Measurements from ENCODE around the gene SARDH.

The SARDH gene

GRCh38 chr9:133643362-133643755 lies 94.8 kb downstream of the SARDH start:
- Mint-ChIP-seq H3K27me3 (ENCODE audit: low read depth) (peaks cover 37% of the 10 kb centered on the region), H3K36me3 (ENCODE audit: low read depth) (no peaks in the 10 kb centered on the region), H3K4me1 (peaks cover 8% of the 10 kb centered on the region), H3K4me3 (no peak overlapping the region), H3K9me3 (no peaks in the 10 kb centered on the region), H3K27ac (no peak overlapping the region)
- no peak for TF ChIP-seq CTCF (IDR thresholded peaks at IDR 0.05; ENCODE audit: unreplicated experiment in 3 of 3)

- Mint-ChIP-seq H3K4me3 (no peak overlapping the region), H3K9me3 (no peaks in the 10 kb centered on the region)
These were observed 95.3 kb downstream of the SARDH start for GRCh38 chr9:133642708-133643361.

GRCh38 chr9:133641861-133642595 lies 96.1 kb downstream of the SARDH start:
- no peaks in the 10 kb centered on the region for H3K36me3 Mint-ChIP-seq (ENCODE audit: low read depth)
- no peaks in the 10 kb centered on the region for H3K9me3 Mint-ChIP-seq
- TF ChIP-seq CTCF (IDR thresholded peaks at IDR 0.05; ENCODE audit: unreplicated experiment in 3 of 3) = no peak
- no peak overlapping the region for H3K27ac Mint-ChIP-seq
- peaks cover 43% of the 10 kb centered on the region for H3K27me3 Mint-ChIP-seq (ENCODE audit: low read depth)
- H3K4me1 Mint-ChIP-seq = peaks cover 18% of the 10 kb centered on the region
- H3K4me3 Mint-ChIP-seq = no peak overlapping the region

More at GRCh38 chr9:133642708-133643361, 95.3 kb downstream of the SARDH start:
- Mint-ChIP-seq H3K27me3 (ENCODE audit: low read depth) (peaks cover 40% of the 10 kb centered on the region), H3K4me1 (peaks cover 13% of the 10 kb centered on the region), H3K36me3 (ENCODE audit: low read depth) (no peaks in the 10 kb centered on the region), H3K27ac (no peak overlapping the region)
- TF ChIP-seq CTCF (IDR thresholded peaks at IDR 0.05; ENCODE audit: unreplicated experiment in 3 of 3) = no peak

GRCh38 chr9:133641396-133641655 lies 96.8 kb downstream of the SARDH start:
- no peak overlapping the region for H3K27ac Mint-ChIP-seq
- H3K9me3 Mint-ChIP-seq = no peaks in the 10 kb centered on the region
- H3K4me1 Mint-ChIP-seq = peaks cover 23% of the 10 kb centered on the region
- peaks cover 49% of the 10 kb centered on the region for H3K27me3 Mint-ChIP-seq (ENCODE audit: low read depth)
- H3K4me3 Mint-ChIP-seq = no peak overlapping the region
- no peak for TF ChIP-seq CTCF (IDR thresholded peaks at IDR 0.05; ENCODE audit: unreplicated experiment in 3 of 3)
- no peaks in the 10 kb centered on the region for H3K36me3 Mint-ChIP-seq (ENCODE audit: low read depth)

GRCh38 chr9:133640580-133641395 lies 97.4 kb downstream of the SARDH start:
- Mint-ChIP-seq H3K4me1 (peaks cover 25% of the 10 kb centered on the region), H3K36me3 (ENCODE audit: low read depth) (no peaks in the 10 kb centered on the region), H3K4me3 (no peak overlapping the region), H3K27ac (no peak overlapping the region), H3K9me3 (no peaks in the 10 kb centered on the region), H3K27me3 (ENCODE audit: low read depth) (peaks cover 47% of the 10 kb centered on the region)
- TF ChIP-seq CTCF (IDR thresholded peaks at IDR 0.05; ENCODE audit: unreplicated experiment in 3 of 3) = no peak
